Measurements from ENCODE around the gene FASN. TPM values are rescaled to one million over a fixed set of nuclear protein-coding genes. Genes with fewer than 3 reads are reported as not detected.

The FASN gene
- total and polyA plus RNA-seq, 2 of the 13 experiments (the other 11 are each of a cell fraction or from before 2014, with no cell fraction given), result 51.7 to 101 TPM

GRCh38 chr17:82076018-82076784 is 21.8 kb downstream of the FASN start (continued):
- no peak for TF ChIP-seq AGO1 (IDR thresholded peaks at IDR 0.05; ENCODE audit: low read depth, low read length, poor library complexity, severe bottlenecking)
- TF ChIP-seq HINFP (CRISPR knock-in tag; IDR thresholded peaks at IDR 0.05; ENCODE audit: low read depth), result no peak; the same call in 1 of the 2 replicates
- no peak for TF ChIP-seq NFE2L2 (IDR thresholded peaks at IDR 0.05; ENCODE audit: low read length)
- TF ChIP-seq ZNF318 (CRISPR knock-in tag; IDR thresholded peaks at IDR 0.05), result 0 out of 2 replicates have a peak, but pooled peaks have one; percentile 5
- TF ChIP-seq YEATS4 (CRISPR knock-in tag; IDR thresholded peaks at IDR 0.05; ENCODE audit: borderline replicate concordance), result no peak; the same call in 1 of the 2 replicates
- no peak for TF ChIP-seq ARID3A (IDR thresholded peaks at IDR 0.05; ENCODE audit: low read depth, low read length)
- TF ChIP-seq STAT5B (CRISPR knock-in tag; IDR thresholded peaks at IDR 0.05), result no peak
- no peak for TF ChIP-seq FOXJ3 (CRISPR knock-in tag; IDR thresholded peaks at IDR 0.05; ENCODE audit: borderline replicate concordance)
- no peak for TF ChIP-seq ZNF703 (CRISPR knock-in tag; IDR thresholded peaks at IDR 0.05; ENCODE audit: borderline replicate concordance)
- no peak for TF ChIP-seq ZFP41 (CRISPR knock-in tag; IDR thresholded peaks at IDR 0.05; ENCODE audit: borderline replicate concordance)
- TF ChIP-seq SMARCC2 (IDR thresholded peaks at IDR 0.05), result no peak
- no peak for TF ChIP-seq ZBTB20 (CRISPR knock-in tag; IDR thresholded peaks at IDR 0.05; ENCODE audit: borderline replicate concordance, low read depth)
- TF ChIP-seq ZNF121 (CRISPR knock-in tag; IDR thresholded peaks at IDR 0.05), result no peak
- no peak for TF ChIP-seq ZNF737 (CRISPR knock-in tag; IDR thresholded peaks at IDR 0.05; ENCODE audit: borderline replicate concordance)
- TF ChIP-seq NFE2 (CRISPR knock-in tag; IDR thresholded peaks at IDR 0.05), result no peak
- TF ChIP-seq ELF3 (CRISPR knock-in tag; IDR thresholded peaks at IDR 0.05), result no peak
- no peak for TF ChIP-seq ZNF383 (CRISPR knock-in tag; IDR thresholded peaks at IDR 0.05; ENCODE audit: borderline replicate concordance)

Data from HepG2 (cell line).